Type B pancreatic cell (in vitro differentiated cells): Measurements from ENCODE around the gene BIRC3. TPM values are rescaled to one million over a fixed set of nuclear protein-coding genes. Genes with fewer than 3 reads are reported as not detected.
"Not testable (repeated sequence)": the region's sequence is repeated elsewhere in the genome, so short reads cannot be mapped to it uniquely, and the experiment has no call there.

Experiments
- DNase-seq: peaks from one replicate; pipeline ENCODE4 v3.0.0; 2021; ENCODE audit warnings: mixed read lengths; ENCODE audit not compliant: unreplicated experiment; ENCODE audit errors: extremely low spot score
- H3K27ac Mint-ChIP-seq: 2 replicates; pipeline ENCODE4 v1.8.0; 2021; ENCODE audit warnings: mild to moderate bottlenecking, mixed read lengths
- H3K27me3 Mint-ChIP-seq: 2 replicates; pipeline ENCODE4 v1.8.0; 2021; ENCODE audit warnings: mixed read lengths
- H3K36me3 Mint-ChIP-seq: 2 replicates; pipeline ENCODE4 v1.8.0; 2021; ENCODE audit warnings: mixed read lengths
- H3K4me1 Mint-ChIP-seq: one replicate; pipeline ENCODE4 v1.8.0; 2021; ENCODE audit warnings: mixed read lengths; ENCODE audit not compliant: unreplicated experiment
- H3K4me3 Mint-ChIP-seq: 2 replicates; pipeline ENCODE4 v1.8.0; 2021; ENCODE audit warnings: mild to moderate bottlenecking, mixed read lengths
- H3K9me3 Mint-ChIP-seq: 2 replicates; pipeline ENCODE4 v1.8.0; 2021; ENCODE audit warnings: mixed read lengths
- CTCF ChIP-seq: fragments of 200-600 bp; sonication (generic); conservative IDR thresholded peaks from 2 replicates; pipeline ENCODE4 v1.5.0; 2021; ENCODE audit warnings: antibody characterized with exemption, mild to moderate bottlenecking
- total RNA-seq: library from RNA; stranded (reverse); gene quantifications from 2 replicates; pipeline ENCODE4 v1.2.1, GENCODE V29; 2021; ENCODE audit warnings: low replicate concordance

The BIRC3 gene
- total RNA-seq, 1 donor from 2014 or later = 2.3 TPM

GRCh38 chr11:102364991-102365390, 47.7 kb downstream of the BIRC3 start:
- Mint-ChIP-seq H3K4me1 (peaks cover 3% of the 10 kb centered on the region), H3K27me3 (no peaks in the 10 kb centered on the region), H3K27ac (no peak overlapping the region), H3K36me3 (peaks cover 62% of the 10 kb centered on the region), H3K4me3 (no peak overlapping the region), H3K9me3 (no peaks in the 10 kb centered on the region)
- no peak for DNase-seq
- no peak for TF ChIP-seq CTCF

- H3K4me3 Mint-ChIP-seq = no peak overlapping the region
- H3K36me3 Mint-ChIP-seq = peaks cover 47% of the 10 kb centered on the region
- H3K4me1 Mint-ChIP-seq = no peaks in the 10 kb centered on the region
- no peaks in the 10 kb centered on the region for H3K27me3 Mint-ChIP-seq
- H3K27ac Mint-ChIP-seq = no peak overlapping the region
- H3K9me3 Mint-ChIP-seq = no peaks in the 10 kb centered on the region
- TF ChIP-seq CTCF = peak; percentile 53
- no peak for DNase-seq
Measured at GRCh38 chr11:102367364-102367763, 50.1 kb downstream of the BIRC3 start.

- Mint-ChIP-seq H3K36me3 (peaks cover 43% of the 10 kb centered on the region), H3K27ac (no peak overlapping the region)
Measured at GRCh38 chr11:102368472-102368871, 51.2 kb downstream of the BIRC3 start.

GRCh38 chr11:102374633-102375424, 57.5 kb downstream of the BIRC3 start:
- not testable (repeated sequence) for H3K4me1 Mint-ChIP-seq, H3K27me3 Mint-ChIP-seq, DNase-seq, H3K27ac Mint-ChIP-seq, H3K9me3 Mint-ChIP-seq
- Mint-ChIP-seq H3K36me3 (peaks cover 32% of the 10 kb centered on the region), H3K4me3 (peak overlapping the region; percentile 31)

More at GRCh38 chr11:102368472-102368871, 51.2 kb downstream of the BIRC3 start:
- no peaks in the 10 kb centered on the region for H3K9me3 Mint-ChIP-seq
- H3K4me1 Mint-ChIP-seq = no peaks in the 10 kb centered on the region
- no peak overlapping the region for H3K4me3 Mint-ChIP-seq
- DNase-seq = no peak
- H3K27me3 Mint-ChIP-seq = no peaks in the 10 kb centered on the region
- TF ChIP-seq CTCF = no peak

- H3K9me3 Mint-ChIP-seq = no peaks in the 10 kb centered on the region
- no peak for DNase-seq
- H3K4me1 Mint-ChIP-seq = no peaks in the 10 kb centered on the region
- peaks cover 35% of the 10 kb centered on the region for H3K36me3 Mint-ChIP-seq
- no peak overlapping the region for H3K27ac Mint-ChIP-seq
- no peaks in the 10 kb centered on the region for H3K27me3 Mint-ChIP-seq
- H3K4me3 Mint-ChIP-seq = no peak overlapping the region
- no peak for TF ChIP-seq CTCF
Measured at GRCh38 chr11:102375720-102376399, 58.6 kb downstream of the BIRC3 start.

GRCh38 chr11:102377891-102378290, 60.6 kb downstream of the BIRC3 start:
- H3K9me3 Mint-ChIP-seq = no peaks in the 10 kb centered on the region
- TF ChIP-seq CTCF = no peak
- no peaks in the 10 kb centered on the region for H3K27me3 Mint-ChIP-seq
- DNase-seq = no peak
- H3K4me3 Mint-ChIP-seq = no peak overlapping the region
- H3K4me1 Mint-ChIP-seq = no peaks in the 10 kb centered on the region
- no peak overlapping the region for H3K27ac Mint-ChIP-seq
- peaks cover 38% of the 10 kb centered on the region for H3K36me3 Mint-ChIP-seq
